BLaER1 treated with 17β-estradiol and CSF1 and Interleukin-3, amounts not matched to agents 10 nM and 100 nM (cell line): Measurements from ENCODE around the gene TAS2R40.

Source experiments
- H3K27ac ChIP-seq, 11 experiments: shearing (Covaris generic); formaldehyde crosslinking; 2 replicates each; pipeline ENCODE4 v1.8.1; 2022
- H3K27me3 ChIP-seq, 11 experiments: shearing (Covaris generic); formaldehyde crosslinking; 2 replicates each; pipeline ENCODE4 v1.8.1; 2022
- H3K36me3 ChIP-seq, 11 experiments: shearing (Covaris generic); formaldehyde crosslinking; 2 replicates each; pipeline ENCODE4 v1.8.1; 2022
- H3K4me1 ChIP-seq, 10 experiments: shearing (Covaris generic); formaldehyde crosslinking; 2 replicates each; pipeline ENCODE4 v1.8.1; 2022
- H3K4me2 ChIP-seq, 11 experiments: shearing (Covaris generic); formaldehyde crosslinking; 2 replicates each; pipeline ENCODE4 v1.8.1; 2022
- H3K4me3 ChIP-seq, 10 experiments: shearing (Covaris generic); formaldehyde crosslinking; 2 replicates each; pipeline ENCODE4 v1.8.1; 2022
- H3K9ac ChIP-seq, 11 experiments: shearing (Covaris generic); formaldehyde crosslinking; 2 replicates each; pipeline ENCODE4 v1.8.1; 2022
- H3K9me3 ChIP-seq, 11 experiments: shearing (Covaris generic); formaldehyde crosslinking; replicated peaks in 1 of 11; 2 replicates each; pipeline ENCODE4 v1.8.1; 2022
- H4K20me1 ChIP-seq, 11 experiments: shearing (Covaris generic); formaldehyde crosslinking; 2 replicates each; pipeline ENCODE4 v1.8.1; 2022
- Cebpa-rat ChIP-seq, 11 experiments: shearing (Covaris generic); IDR thresholded peaks; 2 replicates each; pipeline ENCODE4 v1.8.1; 2022

TAS2R40 gene

DNA sequence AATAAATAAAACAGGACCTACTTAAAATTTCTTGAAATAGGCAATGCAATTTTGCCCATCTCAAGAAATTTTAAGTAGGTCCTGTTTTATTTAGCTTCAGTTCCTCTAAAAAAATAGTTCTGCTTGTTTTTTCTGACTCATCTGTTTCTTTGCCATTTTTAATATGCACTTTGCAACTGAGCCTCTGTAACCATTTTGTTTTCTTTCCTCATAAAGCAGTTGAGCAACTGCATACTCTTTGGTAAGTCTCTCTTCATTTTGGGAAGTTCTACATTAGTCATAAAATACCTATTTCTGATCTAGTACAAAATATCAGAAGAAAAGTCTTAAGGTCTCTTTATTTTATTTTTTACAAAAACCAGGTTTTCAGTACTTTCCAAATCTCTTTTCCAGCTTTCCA is 18.0 kb downstream of the TAS2R40 start:
- peak overlapping the region in 3 of 10 experiments; percentile 7 to 45 (median 19); a peak in 3 of 20 replicates for H3K4me3 ChIP-seq
- H3K4me1 ChIP-seq = peaks cover 0 to 97% (median 41%) of the 10 kb centered on the region in 10 experiments; a peak in 14 of 20 replicates
- H3K4me2 ChIP-seq = peak overlapping the region in 7 of 11 experiments; percentile 8 to 100 (median 84); a peak in 13 of 22 replicates
- H3K27ac ChIP-seq = peak overlapping the region in 8 of 11 experiments; percentile 11 to 96 (median 88); a peak in 15 of 22 replicates
- no peaks in the 10 kb centered on the region for H3K27me3 ChIP-seq
- H4K20me1 ChIP-seq = no peaks in the 10 kb centered on the region
- peak overlapping the region in 6 of 11 experiments; percentile 53 to 88 (median 80); a peak in 12 of 22 replicates for H3K9ac ChIP-seq
- H3K36me3 ChIP-seq = no peaks in the 10 kb centered on the region
- H3K9me3 ChIP-seq = peaks cover 10 to 26% (median 22%) of the 10 kb centered on the region in 11 experiments; a peak in 21 of 22 replicates
- peak in 3 of 11 experiments; percentile 60 to 86 (median 65); a peak in 4 of 22 replicates for TF ChIP-seq Cebpa-rat (IDR thresholded peaks at IDR 0.05)

- Histone ChIP-seq H3K4me3 (peak overlapping the region in 3 of 10 experiments; percentile 3 to 19 (median 7); a peak in 3 of 20 replicates), H3K4me1 (peaks cover 0 to 97% (median 48%) of the 10 kb centered on the region in 10 experiments; a peak in 14 of 20 replicates), H3K4me2 (peak overlapping the region in 7 of 11 experiments; percentile 8 to 100 (median 84); a peak in 13 of 22 replicates), H4K20me1 (no peaks in the 10 kb centered on the region), H3K36me3 (0 out of 22 replicates have a peak, but pooled peaks cover 0 to 3% (median 0%) of the 10 kb centered on the region in 11 experiments), H3K27ac (peak overlapping the region in 8 of 11 experiments; percentile 11 to 96 (median 88); a peak in 15 of 22 replicates), H3K9ac (peak overlapping the region in 6 of 11 experiments; percentile 53 to 88 (median 80); a peak in 12 of 22 replicates), H3K9me3 (peaks cover 10 to 26% (median 23%) of the 10 kb centered on the region in 11 experiments; a peak in 21 of 22 replicates), H3K27me3 (no peaks in the 10 kb centered on the region)
- no peak for TF ChIP-seq Cebpa-rat (IDR thresholded peaks at IDR 0.05)
Measured at GRCh38 chr7:143240291-143241168, 18.7 kb downstream of the TAS2R40 start.

GRCh38 chr7:143242306-143242705 is 20.5 kb downstream of the TAS2R40 start:
- no peak overlapping the region for H3K9ac ChIP-seq
- H3K4me1 ChIP-seq = peaks cover 0 to 97% (median 52%) of the 10 kb centered on the region in 10 experiments; a peak in 14 of 20 replicates
- peak overlapping the region in 4 of 11 experiments; percentile 13 to 88 (median 30); a peak in 5 of 22 replicates for H3K27ac ChIP-seq
- H3K4me3 ChIP-seq = no peak overlapping the region
- TF ChIP-seq Cebpa-rat (IDR thresholded peaks at IDR 0.05) = no peak
- no peaks in the 10 kb centered on the region for H4K20me1 ChIP-seq
- H3K27me3 ChIP-seq = no peaks in the 10 kb centered on the region
- H3K4me2 ChIP-seq = peak overlapping the region in 6 of 11 experiments; percentile 10 to 100 (median 76); a peak in 11 of 22 replicates
- H3K9me3 ChIP-seq = peaks cover 0 to 15% (median 8%) of the 10 kb centered on the region in 11 experiments; a peak in 16 of 22 replicates
- 0 out of 22 replicates have a peak, but pooled peaks cover 0 to 5% (median 0%) of the 10 kb centered on the region in 11 experiments for H3K36me3 ChIP-seq

GRCh38 chr7:143243111-143243510 is 21.3 kb downstream of the TAS2R40 start:
- no peak overlapping the region for H3K4me3 ChIP-seq
- H3K4me1 ChIP-seq = peaks cover 0 to 97% (median 49%) of the 10 kb centered on the region in 10 experiments; a peak in 14 of 20 replicates
- no peak overlapping the region for H3K9ac ChIP-seq
- no peak for TF ChIP-seq Cebpa-rat (IDR thresholded peaks at IDR 0.05)
- 0 out of 22 replicates have a peak, but pooled peaks cover 0 to 5% (median 0%) of the 10 kb centered on the region in 11 experiments for H3K36me3 ChIP-seq
- peak overlapping the region in 4 of 11 experiments; percentile 67 to 100 (median 91); a peak in 8 of 22 replicates for H3K4me2 ChIP-seq
- peaks cover 0 to 11% (median under 1%) of the 10 kb centered on the region in 11 experiments; a peak in 9 of 22 replicates for H3K9me3 ChIP-seq
- H3K27ac ChIP-seq = peak overlapping the region in 3 of 11 experiments; percentile 1 to 78 (median 74); a peak in 3 of 22 replicates
- H4K20me1 ChIP-seq = no peaks in the 10 kb centered on the region
- H3K27me3 ChIP-seq = no peaks in the 10 kb centered on the region

- Histone ChIP-seq H3K9ac (no peak overlapping the region), H3K27me3 (no peaks in the 10 kb centered on the region), H3K9me3 (peaks cover 0 to 12% (median under 1%) of the 10 kb centered on the region in 11 experiments; a peak in 15 of 22 replicates), H3K36me3 (0 out of 22 replicates have a peak, but pooled peaks cover 0 to 5% (median 0%) of the 10 kb centered on the region in 11 experiments), H3K4me3 (no peak overlapping the region), H3K4me2 (peak overlapping the region in 4 of 11 experiments; percentile 67 to 100 (median 91); a peak in 9 of 22 replicates), H3K27ac (peak overlapping the region in 3 of 11 experiments; percentile 1 to 78 (median 74); a peak in 3 of 22 replicates), H3K4me1 (peaks cover 0 to 97% (median 44%) of the 10 kb centered on the region in 10 experiments; a peak in 14 of 20 replicates), H4K20me1 (no peaks in the 10 kb centered on the region)
- TF ChIP-seq Cebpa-rat (IDR thresholded peaks at IDR 0.05) = no peak
Measured at GRCh38 chr7:143243614-143244013, 21.8 kb downstream of the TAS2R40 start.

- H3K4me2 ChIP-seq = peak overlapping the region in 4 of 11 experiments; percentile 67 to 100 (median 91); a peak in 8 of 22 replicates
Measured at GRCh38 chr7:143244321-143244720, 22.5 kb downstream of the TAS2R40 start.

GRCh38 chr7:143245123-143245522 is 23.3 kb downstream of the TAS2R40 start:
- peaks cover 0 to 8% (median 0%) of the 10 kb centered on the region in 11 experiments; a peak in 2 of 22 replicates for H3K36me3 ChIP-seq
- peaks cover 5 to 24% (median 15%) of the 10 kb centered on the region in 11 experiments; a peak in 20 of 22 replicates for H3K9me3 ChIP-seq
- peak overlapping the region in 2 of 11 experiments; percentile 35 to 41; a peak in 3 of 22 replicates for H3K9ac ChIP-seq
- no peaks in the 10 kb centered on the region for H4K20me1 ChIP-seq
- H3K4me3 ChIP-seq = peak overlapping the region in 1 of 10 experiments; percentile 20; a peak in 1 of 20 replicates
- H3K27me3 ChIP-seq = no peaks in the 10 kb centered on the region
- peaks cover 5 to 100% (median 38%) of the 10 kb centered on the region in 10 experiments for H3K4me1 ChIP-seq
- TF ChIP-seq Cebpa-rat (IDR thresholded peaks at IDR 0.05) = no peak
- H3K4me2 ChIP-seq = peak overlapping the region in 6 of 11 experiments; percentile 33 to 100 (median 76); a peak in 12 of 22 replicates
- H3K27ac ChIP-seq = peak overlapping the region in 4 of 11 experiments; percentile 53 to 78 (median 65); a peak in 7 of 22 replicates

More at GRCh38 chr7:143244321-143244720, 22.5 kb downstream of the TAS2R40 start:
- H4K20me1 ChIP-seq = no peaks in the 10 kb centered on the region
- H3K4me1 ChIP-seq = peaks cover 0 to 97% (median 40%) of the 10 kb centered on the region in 10 experiments; a peak in 14 of 20 replicates
- peak overlapping the region in 3 of 11 experiments; percentile 56 to 78 (median 74); a peak in 7 of 22 replicates for H3K27ac ChIP-seq
- H3K36me3 ChIP-seq = peaks cover 0 to 7% (median 0%) of the 10 kb centered on the region in 11 experiments; a peak in 2 of 22 replicates
- TF ChIP-seq Cebpa-rat (IDR thresholded peaks at IDR 0.05) = no peak
- H3K27me3 ChIP-seq = no peaks in the 10 kb centered on the region
- no peak overlapping the region for H3K4me3 ChIP-seq
- H3K9me3 ChIP-seq = peaks cover 5 to 19% (median 8%) of the 10 kb centered on the region in 11 experiments; a peak in 20 of 22 replicates
- no peak overlapping the region for H3K9ac ChIP-seq

DNA sequence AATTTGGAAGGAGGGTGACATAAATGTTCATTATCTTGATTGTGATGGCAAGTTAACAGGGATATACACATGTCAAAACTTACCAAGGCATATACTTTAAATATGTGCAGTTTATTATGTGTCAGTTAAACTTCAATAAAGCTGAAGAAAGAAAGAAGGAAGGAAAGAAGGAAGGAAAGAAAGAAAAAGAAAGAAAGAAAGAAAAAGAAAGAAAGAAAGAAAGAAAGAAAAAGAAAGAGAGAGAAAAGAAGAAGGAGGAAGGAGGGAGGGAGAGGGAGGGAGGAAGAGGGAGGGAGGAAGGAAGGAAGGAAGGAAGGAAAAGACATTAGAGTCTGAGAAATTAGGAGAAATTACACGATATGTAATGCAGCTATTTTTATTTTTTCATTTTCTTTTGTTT is 25.5 kb downstream of the TAS2R40 start:
- no peaks in the 10 kb centered on the region for H3K27me3 ChIP-seq
- 0 out of 22 replicates have a peak overlapping the region, but pooled peaks of 1 of the 11 experiments have one; percentile 17 for H3K27ac ChIP-seq
- peaks cover 0 to 8% (median 0%) of the 10 kb centered on the region in 11 experiments; a peak in 2 of 22 replicates for H3K36me3 ChIP-seq
- TF ChIP-seq Cebpa-rat (IDR thresholded peaks at IDR 0.05) = no peak
- peak overlapping the region in 3 of 11 experiments; percentile 67 to 98 (median 84); a peak in 2 of 22 replicates for H3K4me2 ChIP-seq
- H3K4me1 ChIP-seq = peaks cover 24 to 100% (median 48%) of the 10 kb centered on the region in 10 experiments
- H3K9me3 ChIP-seq = peaks cover 10 to 38% (median 23%) of the 10 kb centered on the region in 11 experiments; a peak in 20 of 22 replicates
- H3K4me3 ChIP-seq = no peak overlapping the region
- no peak overlapping the region for H3K9ac ChIP-seq
- no peaks in the 10 kb centered on the region for H4K20me1 ChIP-seq
